Measurements from ENCODE around the gene SV2B. TPM values are rescaled to one million over a fixed set of nuclear protein-coding genes. Genes with fewer than 3 reads are reported as not detected.
A peak's percentile ranks its signal among the peaks of the same experiment; 100 is the strongest.

The SV2B gene
- polyA plus RNA-seq, 6 donors from 2014 or later = 0.04 to 0.12 TPM; not detected in 4

GRCh38 chr15:91263632-91264531 is 163.8 kb downstream of the SV2B start:
- no peak overlapping the region for H3K4me3 Mint-ChIP-seq
- H3K9me3 Mint-ChIP-seq = no peaks in the 10 kb centered on the region
- DNase-seq (no peak), ATAC-seq (ENCODE audit: low read depth in 2 of 2) (no peak)
- H3K27me3 Mint-ChIP-seq = peaks cover 5 to 14% (median 8%) of the 10 kb centered on the region in 3 donors
- peaks cover 0 to 8% (median 0%) of the 10 kb centered on the region in 3 donors for H3K4me1 Mint-ChIP-seq
- no peaks in the 10 kb centered on the region for H3K36me3 Mint-ChIP-seq
- peak overlapping the region in 1 of 6 donors; percentile 15 for H3K27ac Mint-ChIP-seq

DNA sequence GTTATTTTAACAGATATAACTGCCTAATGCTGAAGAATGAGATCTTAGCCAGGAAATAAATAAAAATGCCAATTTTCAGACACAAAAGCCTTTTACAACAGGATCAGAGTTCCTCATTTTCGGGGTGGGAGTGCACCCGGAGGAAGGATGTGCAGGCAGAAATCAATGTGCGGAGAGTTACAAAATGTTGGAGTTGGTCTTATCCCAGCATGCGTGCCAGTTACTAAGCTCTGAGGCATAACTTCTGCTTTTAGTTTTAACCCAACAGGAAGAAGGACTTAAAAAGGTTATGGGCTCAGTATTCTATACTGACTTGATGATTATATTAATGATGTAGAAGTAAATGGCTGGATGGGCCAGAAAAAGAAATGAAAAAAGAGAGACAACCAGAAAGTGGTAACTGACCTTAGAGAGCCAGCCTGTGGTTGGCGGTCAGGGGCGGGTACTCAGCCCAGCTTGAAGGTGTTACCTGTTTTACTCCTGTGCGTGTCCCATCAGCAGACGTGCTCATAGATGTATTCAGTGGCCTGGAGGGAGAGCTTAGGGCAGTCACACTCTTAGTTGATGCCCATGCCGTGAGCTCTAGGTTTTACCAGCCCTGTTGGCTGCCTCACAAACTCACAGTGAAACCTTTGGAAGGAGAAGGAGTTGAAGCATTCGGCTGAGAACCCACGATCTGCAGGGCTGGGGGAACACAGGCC is 164.7 kb downstream of the SV2B start:
- Mint-ChIP-seq H3K4me1 (peaks cover 0 to 8% (median 0%) of the 10 kb centered on the region in 3 donors), H3K9me3 (no peaks in the 10 kb centered on the region), H3K36me3 (no peaks in the 10 kb centered on the region), H3K27me3 (peaks cover 9 to 12% (median 10%) of the 10 kb centered on the region in 3 donors), H3K27ac (peak overlapping the region in 2 of 6 donors; percentile 30 to 44), H3K4me3 (no peak overlapping the region)
- DNase-seq (no peak), ATAC-seq (ENCODE audit: low read depth in 2 of 2) (no peak)

DNA sequence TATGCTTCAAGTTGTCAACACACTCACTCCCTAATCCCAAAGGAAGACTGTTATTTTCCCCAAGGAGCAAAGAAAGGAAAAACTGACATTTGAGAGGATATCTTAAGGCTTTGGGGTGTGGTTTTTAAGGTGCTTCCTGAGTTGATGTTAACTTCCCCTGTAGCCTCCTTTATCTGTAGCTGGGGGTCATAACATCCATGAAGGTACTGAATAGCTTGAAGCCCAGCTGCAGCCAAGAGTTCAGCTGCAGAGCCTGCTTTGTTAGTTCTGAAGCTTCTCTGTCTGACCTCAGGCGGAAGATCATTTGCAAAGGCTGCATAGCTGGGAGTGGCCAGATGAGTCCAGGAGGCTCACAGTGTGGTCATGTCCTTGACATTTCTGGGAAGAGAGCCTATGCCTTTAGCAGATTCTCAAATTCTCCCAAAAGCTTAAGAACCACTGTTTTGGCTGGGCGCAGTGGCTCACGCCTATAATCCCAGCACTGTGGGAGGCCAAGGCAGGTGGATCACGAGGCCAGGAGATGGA is 165.4 kb downstream of the SV2B start:
- Mint-ChIP-seq H3K4me1 (peaks cover 0 to 8% (median 0%) of the 10 kb centered on the region in 3 donors), H3K27me3 (peaks cover 4 to 18% (median 12%) of the 10 kb centered on the region in 3 donors), H3K36me3 (no peaks in the 10 kb centered on the region), H3K27ac (no peak overlapping the region), H3K4me3 (no peak overlapping the region), H3K9me3 (no peaks in the 10 kb centered on the region)
- ATAC-seq (ENCODE audit: low read depth in 2 of 2) (no peak), DNase-seq (no peak)

GRCh38 chr15:91268510-91268909 is 168.5 kb downstream of the SV2B start:
- Mint-ChIP-seq H3K9me3 (no peaks in the 10 kb centered on the region), H3K4me1 (peaks cover 0 to 11% (median 0%) of the 10 kb centered on the region in 3 donors), H3K27me3 (peaks cover 15 to 35% (median 28%) of the 10 kb centered on the region in 3 donors), H3K36me3 (no peaks in the 10 kb centered on the region), H3K4me3 (no peak overlapping the region), H3K27ac (no peak overlapping the region)
- ATAC-seq (ENCODE audit: low read depth in 2 of 2) (no peak), DNase-seq (no peak)

- Mint-ChIP-seq H3K27me3 (peaks cover 16 to 42% (median 29%) of the 10 kb centered on the region in 3 donors), H3K27ac (peak overlapping the region in 2 of 6 donors; percentile 65 to 91), H3K9me3 (peaks cover 0 to under 1% (median 0%) of the 10 kb centered on the region in 7 donors), H3K4me3 (no peak overlapping the region), H3K4me1 (peaks cover 0 to 3% (median 0%) of the 10 kb centered on the region in 3 donors), H3K36me3 (peaks cover 0 to under 1% of the 10 kb centered on the region in 2 donors)
- DNase-seq (no peak), ATAC-seq (ENCODE audit: low read depth in 2 of 2) (no peak)
Measured at GRCh38 chr15:91270747-91271146, 170.7 kb downstream of the SV2B start.

DNA sequence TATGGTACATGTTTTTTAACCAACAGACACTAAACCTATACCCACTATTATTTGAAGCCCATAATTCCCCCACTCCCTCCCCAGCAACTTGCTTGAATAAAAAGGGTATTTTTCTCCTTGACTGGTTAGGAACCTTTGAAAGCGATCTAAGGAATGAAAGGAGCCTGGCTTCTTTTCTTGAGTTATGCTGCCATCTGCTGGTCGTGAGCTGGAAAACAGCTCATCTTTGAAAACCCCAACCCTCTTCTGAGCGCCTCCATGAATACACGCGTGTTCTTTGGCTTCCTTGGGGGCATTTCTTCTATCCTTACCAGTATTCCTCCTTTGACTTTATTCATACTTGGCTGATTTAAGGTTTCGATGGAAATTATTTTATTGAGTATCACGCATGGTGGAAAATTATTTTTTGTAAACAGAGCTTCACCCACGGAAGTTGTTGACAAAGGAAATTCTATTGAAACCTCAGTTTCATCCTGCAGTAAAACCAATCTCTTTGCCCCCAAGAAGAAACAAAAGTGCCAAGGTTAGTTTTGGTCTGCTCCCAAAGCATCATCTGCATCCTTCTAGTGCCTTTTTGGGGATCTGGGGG is 171.6 kb downstream of the SV2B start:
- Mint-ChIP-seq H3K4me3 (no peak overlapping the region), H3K27me3 (peaks cover 16 to 48% (median 37%) of the 10 kb centered on the region in 3 donors), H3K36me3 (peaks cover 0 to 8% of the 10 kb centered on the region in 2 donors), H3K4me1 (peaks cover 0 to 3% (median 0%) of the 10 kb centered on the region in 3 donors), H3K27ac (no peak overlapping the region), H3K9me3 (peaks cover 4 to 8% (median 5%) of the 10 kb centered on the region in 7 donors)
- DNase-seq (peak; percentile 30), ATAC-seq (ENCODE audit: low read depth in 2 of 2) (peak; percentile 47 to 51)

DNA sequence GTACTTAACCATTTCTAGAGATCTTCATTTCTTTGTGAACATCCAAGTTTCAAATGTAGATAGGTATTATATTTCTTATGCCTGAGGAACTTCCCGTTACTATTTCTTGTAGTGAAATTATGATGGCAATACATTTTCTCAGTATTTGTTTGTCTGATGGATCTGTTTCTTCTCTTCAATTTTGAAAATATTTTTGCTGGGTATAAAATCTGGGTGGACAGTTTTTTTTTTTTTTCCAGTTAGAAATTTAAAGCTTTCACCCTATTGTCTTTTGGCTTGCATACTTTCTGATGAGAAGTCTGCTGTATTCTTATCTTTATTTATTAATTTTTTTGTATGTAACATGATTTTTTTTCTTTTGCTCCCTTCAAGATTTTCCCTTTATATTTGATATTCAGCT is 175.8 kb downstream of the SV2B start:
- DNase-seq (no peak), ATAC-seq (ENCODE audit: low read depth in 2 of 2) (no peak)
- Mint-ChIP-seq H3K27ac (no peak overlapping the region), H3K4me1 (peaks cover 0 to 3% (median 0%) of the 10 kb centered on the region in 3 donors), H3K27me3 (peaks cover 31 to 40% (median 35%) of the 10 kb centered on the region in 3 donors), H3K36me3 (peaks cover 0 to 8% of the 10 kb centered on the region in 2 donors), H3K4me3 (no peak overlapping the region), H3K9me3 (peaks cover 4 to 15% (median 5%) of the 10 kb centered on the region in 7 donors)

DNA sequence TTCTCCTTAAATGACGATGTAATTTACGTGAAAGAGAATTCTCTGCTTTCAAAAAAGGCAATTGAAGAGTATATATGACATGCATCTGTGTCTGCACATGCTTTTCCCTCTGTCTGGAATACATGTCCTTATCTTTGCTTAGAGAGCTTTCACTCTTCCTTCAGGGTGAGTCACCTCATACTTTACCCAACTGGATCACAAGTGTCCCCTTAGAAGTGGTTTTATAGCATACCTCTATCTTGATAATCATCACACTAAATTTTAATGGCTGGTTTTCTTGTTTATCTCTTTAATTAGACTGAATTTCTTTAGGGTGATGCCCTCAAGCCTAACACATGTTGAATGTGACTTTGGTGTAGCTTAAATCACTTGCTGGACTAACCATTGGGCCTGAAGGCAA is 178.9 kb downstream of the SV2B start:
- Mint-ChIP-seq H3K9me3 (peaks cover 4 to 15% (median 5%) of the 10 kb centered on the region in 7 donors), H3K4me3 (no peak overlapping the region), H3K36me3 (peaks cover 0 to 8% of the 10 kb centered on the region in 2 donors), H3K4me1 (no peaks in the 10 kb centered on the region), H3K27me3 (peaks cover 24 to 47% (median 37%) of the 10 kb centered on the region in 3 donors), H3K27ac (no peak overlapping the region)
- no peak for DNase-seq
- no peak for ATAC-seq (ENCODE audit: low read depth in 2 of 2)

DNA sequence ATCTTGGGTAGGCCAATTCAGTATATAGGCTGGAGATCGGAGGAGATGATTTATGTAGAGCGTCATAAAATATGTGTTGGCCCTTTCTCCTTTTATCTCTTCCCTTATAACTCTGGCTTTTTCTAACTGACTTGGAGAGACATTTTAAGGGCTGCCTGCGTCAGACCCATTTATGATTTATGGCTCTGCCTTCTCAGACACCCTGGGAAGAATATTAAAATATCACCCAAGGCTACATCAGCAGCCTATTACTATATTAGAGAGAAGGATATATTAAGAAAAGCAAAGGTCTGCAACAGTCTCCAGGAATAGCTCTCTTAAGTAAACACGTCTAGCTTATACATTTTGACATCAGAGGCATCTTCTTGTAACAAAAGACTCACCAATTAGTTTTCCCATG is 179.4 kb downstream of the SV2B start:
- H3K27ac Mint-ChIP-seq = no peak overlapping the region
- H3K27me3 Mint-ChIP-seq = peaks cover 24 to 51% (median 38%) of the 10 kb centered on the region in 3 donors
- peaks cover 4 to 15% (median 5%) of the 10 kb centered on the region in 7 donors for H3K9me3 Mint-ChIP-seq
- H3K4me3 Mint-ChIP-seq = no peak overlapping the region
- H3K4me1 Mint-ChIP-seq = no peaks in the 10 kb centered on the region
- H3K36me3 Mint-ChIP-seq = peaks cover 0 to 8% of the 10 kb centered on the region in 2 donors
- no peak for DNase-seq
- no peak for ATAC-seq (ENCODE audit: low read depth in 2 of 2)

GRCh38 chr15:91281947-91282346 is 181.9 kb downstream of the SV2B start:
- H3K4me3 Mint-ChIP-seq = no peak overlapping the region
- DNase-seq (no peak), ATAC-seq (ENCODE audit: low read depth in 2 of 2) (no peak)
- no peaks in the 10 kb centered on the region for H3K4me1 Mint-ChIP-seq
- peaks cover 26 to 58% (median 26%) of the 10 kb centered on the region in 3 donors for H3K27me3 Mint-ChIP-seq
- H3K27ac Mint-ChIP-seq = no peak overlapping the region
- no peaks in the 10 kb centered on the region for H3K36me3 Mint-ChIP-seq
- H3K9me3 Mint-ChIP-seq = peaks cover 0 to 5% (median 0%) of the 10 kb centered on the region in 7 donors

GRCh38 chr15:91282486-91282885 is 182.4 kb downstream of the SV2B start:
- Mint-ChIP-seq H3K4me3 (no peak overlapping the region), H3K4me1 (no peaks in the 10 kb centered on the region), H3K9me3 (peaks cover 0 to under 1% (median 0%) of the 10 kb centered on the region in 7 donors), H3K27me3 (peaks cover 21 to 58% (median 25%) of the 10 kb centered on the region in 3 donors), H3K36me3 (no peaks in the 10 kb centered on the region), H3K27ac (no peak overlapping the region)
- DNase-seq (no peak), ATAC-seq (ENCODE audit: low read depth in 2 of 2) (no peak)

GRCh38 chr15:91283155-91283554 is 183.1 kb downstream of the SV2B start:
- no peak overlapping the region for H3K4me3 Mint-ChIP-seq
- no peaks in the 10 kb centered on the region for H3K9me3 Mint-ChIP-seq
- no peaks in the 10 kb centered on the region for H3K36me3 Mint-ChIP-seq
- no peak for ATAC-seq (ENCODE audit: low read depth in 2 of 2)
- peaks cover 17 to 58% (median 29%) of the 10 kb centered on the region in 3 donors for H3K27me3 Mint-ChIP-seq
- no peaks in the 10 kb centered on the region for H3K4me1 Mint-ChIP-seq
- H3K27ac Mint-ChIP-seq = peak overlapping the region in 1 of 6 donors; percentile 2
- no peak for DNase-seq

Data from naive B cell (primary cell).